Measurements from ENCODE around the gene DCAF17.
"Not testable (repeated sequence)": the region's sequence is repeated elsewhere in the genome, so short reads cannot be mapped to it uniquely, and the experiment has no call there.

Gene DCAF17

DNA sequence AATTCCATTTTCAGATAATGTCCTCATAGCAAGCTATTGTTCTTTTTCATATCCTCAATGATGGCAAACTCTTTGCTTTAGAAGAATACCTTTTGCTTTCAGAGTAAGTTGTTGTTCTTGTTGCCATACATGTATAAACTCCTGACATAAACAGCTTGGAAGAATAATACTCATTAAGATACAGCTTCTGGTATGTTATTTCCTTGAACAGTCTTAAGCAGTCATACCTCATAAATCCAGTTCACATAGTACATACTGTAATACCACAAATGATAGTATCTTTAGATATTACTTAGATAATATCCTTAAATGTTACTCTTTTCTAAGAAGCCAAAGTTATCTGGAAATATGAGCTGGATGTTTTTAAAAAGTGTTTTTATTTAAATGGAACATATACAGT is 23.4 kb upstream of the DCAF17 start:
- no peak for DNase-seq (ENCODE audit: low spot score)

DNA sequence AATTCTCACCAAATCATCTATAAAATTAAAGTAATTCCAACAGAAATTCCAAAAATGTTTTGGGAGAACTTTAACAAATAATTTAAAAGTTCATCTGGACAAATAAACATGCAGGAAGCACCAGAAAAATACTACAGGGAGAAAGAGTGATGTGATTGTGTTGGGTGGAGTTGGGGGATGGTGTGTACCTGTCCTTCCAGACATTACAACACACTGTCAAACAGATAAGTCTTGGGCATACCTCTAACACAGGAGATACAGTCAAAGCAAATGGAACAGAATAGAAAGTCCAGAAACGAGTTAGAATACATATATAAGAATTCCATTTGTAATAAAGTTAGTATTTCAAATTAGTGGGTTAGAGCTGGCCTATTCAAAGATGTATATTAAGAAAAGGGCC is 22.8 kb upstream of the DCAF17 start:
- DNase-seq (ENCODE audit: low spot score), result no peak

DNA sequence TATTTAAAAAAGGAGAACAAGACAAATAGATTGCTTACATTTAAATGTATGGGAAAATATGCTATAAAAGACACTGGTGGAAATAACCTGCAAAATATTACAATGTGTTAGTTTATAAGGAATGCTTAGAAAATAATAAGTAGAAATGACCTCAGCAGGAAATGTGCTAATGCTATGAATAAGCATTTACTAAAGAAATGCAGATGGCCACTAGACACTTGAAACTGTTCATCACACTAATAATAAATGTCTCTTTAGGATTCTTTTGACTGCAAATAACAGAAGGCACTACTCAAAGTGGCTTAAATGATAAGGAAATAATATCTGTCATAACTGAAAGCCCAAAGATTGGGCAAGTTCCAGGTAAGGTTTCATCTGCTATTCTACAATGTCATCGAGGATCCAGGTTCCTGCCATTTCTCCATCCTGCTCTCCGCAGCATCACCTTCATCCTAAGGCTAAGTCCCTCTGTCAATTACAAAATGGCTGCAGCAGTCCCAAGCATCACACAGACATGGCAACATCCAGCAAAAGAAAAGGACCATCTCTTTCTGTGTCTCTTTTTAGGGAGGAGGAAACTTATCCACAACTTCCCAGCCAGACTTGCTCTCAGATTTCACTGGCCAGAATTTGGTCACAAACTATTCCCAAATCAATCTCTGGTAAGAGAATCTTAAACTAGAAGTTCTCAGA is 22.1 kb upstream of the DCAF17 start:
- DNase-seq (ENCODE audit: low spot score), result no peak

DNA sequence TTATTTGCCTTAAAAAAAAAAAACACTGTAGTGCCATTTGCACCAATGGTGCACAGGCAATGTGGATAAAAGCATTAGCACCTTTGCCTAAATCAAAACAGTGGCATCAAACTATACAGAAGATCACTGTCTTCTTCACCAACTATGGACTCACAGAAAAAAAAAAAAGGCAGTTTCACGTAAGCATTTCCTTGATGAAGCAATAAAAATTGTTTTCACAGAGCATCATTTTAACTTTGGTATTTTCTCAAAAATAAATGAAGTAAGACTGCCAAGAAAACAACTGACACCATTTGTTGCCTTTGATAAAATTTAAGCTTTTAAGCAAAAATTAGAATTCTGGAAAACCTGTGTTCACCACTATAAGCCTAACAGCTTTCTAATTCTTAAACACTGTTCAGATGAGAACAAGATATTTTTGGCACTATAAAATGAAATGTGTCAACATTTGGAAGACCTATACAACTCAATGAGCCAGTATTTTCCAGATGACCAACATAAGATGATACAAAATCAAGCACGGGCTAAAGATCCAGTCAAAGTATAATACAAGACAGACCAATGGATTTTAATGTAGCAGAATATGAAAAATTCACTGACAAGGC is 21.4 kb upstream of the DCAF17 start:
- DNase-seq (ENCODE audit: low spot score), result no peak

DNA sequence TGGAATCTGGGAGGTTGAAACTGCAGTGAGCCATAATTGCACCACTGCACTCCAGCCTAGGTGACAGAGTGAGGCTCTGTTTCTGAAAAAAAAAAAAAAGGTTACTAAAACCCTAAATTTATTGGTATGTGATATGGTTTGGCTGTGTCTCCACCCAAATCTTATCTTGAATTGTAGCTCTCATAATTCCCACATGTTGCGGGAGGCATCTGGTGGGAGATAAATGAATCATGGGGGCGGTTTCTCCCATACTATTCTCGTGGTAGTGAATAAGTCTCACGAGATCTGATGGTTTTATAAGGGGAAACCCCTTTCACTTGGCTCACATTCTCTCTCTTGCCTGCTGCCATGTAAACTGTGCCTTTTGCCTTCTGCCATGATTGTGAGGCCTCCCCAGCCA is 19.4 kb upstream of the DCAF17 start:
- not testable (repeated sequence) for DNase-seq (ENCODE audit: low spot score)

DNA sequence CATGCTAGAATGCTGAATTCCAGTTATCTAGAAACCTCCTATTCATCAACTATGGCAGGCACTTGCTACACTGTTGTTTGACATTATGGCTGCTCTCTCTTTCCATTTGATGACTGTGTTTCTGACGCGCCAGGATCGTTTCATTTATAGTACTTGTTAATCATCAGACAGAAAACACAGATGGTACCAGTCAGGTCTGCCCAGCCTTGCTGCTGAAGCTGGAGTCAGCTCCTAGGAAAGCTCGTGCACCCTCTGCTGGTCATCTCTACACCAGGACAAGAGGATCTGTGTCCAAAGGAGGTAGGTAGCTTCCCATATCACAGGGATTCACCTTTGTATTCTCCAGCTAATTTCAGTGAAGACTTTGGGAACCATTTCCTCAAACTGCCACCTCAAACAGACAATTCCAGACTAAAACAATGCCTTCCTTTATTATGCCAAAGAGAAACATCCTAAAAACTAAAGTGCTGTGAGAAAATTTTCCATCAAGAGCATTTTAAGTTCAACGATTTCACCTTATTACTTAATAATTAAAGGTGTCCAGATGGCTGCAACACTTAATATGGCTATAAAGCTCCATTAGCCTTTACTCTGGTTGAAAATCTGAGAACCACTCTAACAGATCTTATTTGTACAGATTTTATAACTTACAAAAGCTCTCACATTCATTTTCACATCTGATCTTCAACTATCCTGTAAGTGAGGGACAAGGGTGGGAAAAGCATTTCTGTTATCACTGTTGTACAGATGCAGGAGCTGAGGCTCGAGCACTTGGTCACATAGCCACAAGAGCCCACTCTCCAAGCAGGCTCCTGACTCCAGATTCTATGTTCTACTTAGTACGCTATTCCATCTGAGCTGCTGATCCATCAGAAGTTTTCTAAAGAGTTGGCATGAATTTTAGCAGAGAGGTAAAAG is 17.8 kb upstream of the DCAF17 start:
- DNase-seq (ENCODE audit: low spot score), result peak; percentile 97

DNA sequence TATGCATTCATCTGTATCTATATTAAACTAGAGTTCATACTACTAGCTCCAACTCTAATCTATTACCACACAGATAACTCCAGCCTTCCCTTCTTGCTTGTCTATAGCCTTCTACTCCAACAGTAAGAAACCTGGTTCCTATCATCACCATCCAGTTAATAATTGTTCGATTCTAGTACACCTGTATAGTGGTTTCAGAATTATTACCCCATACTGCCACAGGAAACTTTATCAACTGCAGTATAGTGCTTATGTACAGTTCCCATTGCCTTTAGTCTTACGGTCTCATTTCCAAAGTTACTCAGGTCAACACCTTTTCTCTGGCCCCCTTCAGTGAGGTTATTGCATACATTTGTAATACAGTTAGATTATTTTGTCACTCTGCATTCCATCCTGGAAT is 14.7 kb upstream of the DCAF17 start:
- no peak for DNase-seq (ENCODE audit: low spot score)

DNA sequence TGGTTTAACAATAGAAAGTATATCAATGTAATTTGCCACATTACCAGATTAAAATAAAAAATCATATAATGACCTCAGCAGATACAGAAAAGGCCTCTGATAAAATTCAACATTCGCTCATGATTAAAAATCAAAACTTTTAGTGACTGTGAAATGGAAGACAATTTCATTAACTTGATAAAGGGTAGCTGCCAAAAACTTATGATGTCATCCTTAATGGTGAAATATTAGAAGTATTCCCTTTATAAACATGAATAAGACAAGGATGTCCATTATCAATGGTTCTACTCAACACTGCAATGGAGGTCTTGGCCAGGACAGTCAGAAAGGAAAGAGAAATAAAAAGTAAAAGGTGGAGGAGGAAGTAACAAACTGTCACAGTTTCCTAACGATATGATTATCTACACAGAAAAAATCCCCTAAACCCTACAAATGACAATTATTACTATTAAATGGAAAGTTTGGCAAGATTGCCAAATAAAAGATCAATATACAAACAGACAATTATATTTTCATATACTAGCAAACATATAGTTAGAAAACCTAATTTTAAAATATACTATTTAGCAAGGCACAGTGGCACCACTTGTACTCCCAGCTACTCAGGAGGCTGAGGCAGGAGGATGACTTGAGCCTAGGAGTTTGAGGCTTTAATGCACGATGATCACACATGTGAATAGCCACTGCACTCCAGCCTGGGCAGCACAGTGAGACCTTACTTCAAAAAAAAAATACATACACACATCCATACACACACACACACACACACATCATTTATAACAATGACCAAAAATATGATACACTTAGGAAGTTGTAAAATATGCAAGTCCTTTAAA is 13.1 kb upstream of the DCAF17 start:
- DNase-seq (ENCODE audit: low spot score), result no peak

DNA sequence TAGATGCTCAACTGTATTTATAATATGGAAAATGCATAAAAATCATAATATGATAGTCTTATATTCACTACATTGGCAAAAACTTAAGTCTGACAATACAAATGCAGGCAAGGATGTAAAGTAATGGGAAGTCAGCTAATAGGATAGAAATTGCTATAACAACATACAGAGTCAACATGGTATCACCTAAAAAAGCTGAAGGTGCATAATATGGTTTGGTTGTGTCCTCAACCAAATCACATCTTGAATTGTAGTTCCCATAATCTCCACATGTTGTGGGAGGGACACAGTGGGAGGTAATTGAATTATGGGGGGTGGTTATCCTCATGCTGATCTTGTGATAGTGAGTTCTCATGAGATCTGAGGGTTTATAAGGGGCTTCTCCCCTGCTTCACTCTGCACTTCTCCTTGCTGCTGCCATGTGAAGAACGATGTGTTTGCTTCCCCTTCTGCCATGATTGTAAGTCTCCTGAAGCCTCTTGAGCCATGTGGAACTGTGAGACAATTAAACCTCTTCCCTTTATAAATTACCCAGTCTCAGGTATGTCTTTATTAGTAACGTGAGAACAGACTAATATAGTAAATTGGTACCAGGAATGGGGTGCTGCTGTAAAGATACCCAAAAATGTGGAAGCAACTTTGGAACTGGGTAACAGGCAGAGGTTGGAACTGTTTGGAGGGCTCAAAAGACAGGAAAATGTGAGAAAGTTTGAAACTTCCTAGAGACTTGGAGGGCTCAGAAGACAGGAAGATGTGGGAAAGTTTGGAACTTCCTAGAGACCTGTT is 11.1 kb upstream of the DCAF17 start:
- DNase-seq (ENCODE audit: low spot score), result not testable (repeated sequence)

DNA sequence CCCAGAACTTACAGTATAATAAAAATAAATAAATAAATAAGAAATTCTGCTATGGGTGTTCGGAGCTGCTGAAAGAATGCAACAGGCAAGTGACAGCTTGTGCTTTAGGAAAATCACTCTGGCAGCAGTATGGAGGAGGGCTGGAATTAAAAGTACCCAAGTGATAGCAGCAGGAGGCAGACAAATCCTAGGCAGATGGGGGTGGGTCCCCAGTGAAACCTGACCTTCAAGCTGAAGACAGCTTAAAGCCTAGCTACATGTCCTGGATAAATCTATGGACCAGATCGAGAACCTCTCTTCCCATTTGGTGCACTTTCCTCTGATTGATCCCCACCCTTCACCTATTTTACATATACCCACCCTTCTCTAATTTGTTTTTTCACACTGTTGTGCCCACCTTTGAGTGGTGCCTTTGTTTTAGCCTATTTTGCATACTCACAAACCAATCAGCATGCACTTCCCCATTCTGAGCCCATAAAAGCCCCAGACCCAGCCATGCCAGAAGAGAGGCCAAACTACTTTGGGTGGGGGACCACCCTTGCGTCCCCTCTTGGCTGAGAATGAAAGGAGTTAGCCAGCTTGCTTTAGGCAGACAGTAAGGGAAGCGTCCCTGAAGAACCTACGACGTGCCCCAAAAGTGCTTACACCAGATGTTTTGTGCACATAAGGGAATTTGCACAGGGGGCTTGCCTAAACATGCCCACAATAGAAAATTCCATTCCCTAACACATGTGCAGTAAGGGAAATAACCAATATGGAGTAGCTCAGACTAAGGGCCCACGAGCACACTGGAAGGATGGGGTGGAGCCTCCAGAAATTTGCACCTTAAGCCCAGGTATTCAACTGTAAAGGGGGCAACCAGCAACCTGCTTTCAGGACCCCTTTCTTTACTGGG is 3.3 kb upstream of the DCAF17 start:
- no peak for DNase-seq (ENCODE audit: low spot score)

DNA sequence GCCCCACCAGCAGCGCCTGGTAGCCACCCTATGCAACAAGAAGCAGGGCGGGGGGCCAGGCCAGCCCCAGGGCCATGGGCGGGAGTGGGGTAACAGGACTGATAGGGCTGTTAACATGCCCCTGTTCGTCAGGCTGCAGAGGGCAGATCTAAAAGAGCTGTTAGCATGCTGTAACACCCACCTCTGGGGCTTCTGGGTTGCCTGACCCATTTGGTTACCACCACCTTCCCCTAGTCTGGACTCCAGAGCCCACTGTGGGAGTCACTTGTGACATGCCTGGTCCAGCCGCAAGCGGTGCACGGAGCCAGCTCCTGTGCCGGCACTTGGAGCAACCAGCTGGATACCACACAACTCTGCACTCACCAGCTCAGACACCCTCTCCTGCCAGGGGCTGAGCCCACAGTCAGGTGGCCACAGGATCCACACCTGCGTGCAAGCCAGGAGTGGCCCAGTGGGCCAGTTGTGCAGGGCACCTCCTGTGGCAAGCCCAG is 2.3 kb upstream of the DCAF17 start:
- no peak for DNase-seq (ENCODE audit: low spot score)

DNA sequence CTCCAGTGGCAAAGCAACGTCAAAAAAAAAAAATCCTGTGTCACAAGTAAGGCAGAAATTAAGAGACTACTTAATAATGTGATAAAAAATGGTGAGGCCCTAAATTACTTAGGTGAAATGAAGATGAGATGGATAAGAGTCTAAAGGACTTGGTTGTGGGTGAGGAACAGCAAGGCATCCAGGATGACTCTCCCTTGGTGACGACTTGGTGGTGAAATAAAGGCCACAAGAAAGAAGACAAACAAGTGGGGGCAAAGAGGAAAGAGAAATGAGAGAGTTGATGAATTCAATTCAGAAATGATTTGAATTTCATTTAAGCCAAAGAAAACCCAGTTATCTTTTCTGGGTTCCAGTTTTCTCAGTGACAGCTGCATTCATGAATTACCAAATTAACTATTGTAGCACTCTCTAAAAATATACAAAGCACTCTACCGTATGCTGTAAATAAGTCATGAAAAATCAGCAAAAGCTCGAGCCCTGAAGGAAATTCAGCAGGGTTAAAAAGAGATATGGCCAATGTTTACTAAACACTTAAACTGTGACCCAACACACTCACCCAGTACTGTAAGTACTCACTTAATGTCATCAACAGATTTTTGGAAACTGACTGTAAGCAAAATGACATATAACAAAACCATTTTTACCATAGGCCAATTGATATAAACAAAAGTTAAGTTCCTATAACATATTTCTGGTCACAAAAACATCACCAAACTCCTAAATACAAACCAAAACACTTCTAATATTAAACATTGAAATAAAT is 1.6 kb upstream of the DCAF17 start:
- no peak for DNase-seq (ENCODE audit: low spot score)

DNA sequence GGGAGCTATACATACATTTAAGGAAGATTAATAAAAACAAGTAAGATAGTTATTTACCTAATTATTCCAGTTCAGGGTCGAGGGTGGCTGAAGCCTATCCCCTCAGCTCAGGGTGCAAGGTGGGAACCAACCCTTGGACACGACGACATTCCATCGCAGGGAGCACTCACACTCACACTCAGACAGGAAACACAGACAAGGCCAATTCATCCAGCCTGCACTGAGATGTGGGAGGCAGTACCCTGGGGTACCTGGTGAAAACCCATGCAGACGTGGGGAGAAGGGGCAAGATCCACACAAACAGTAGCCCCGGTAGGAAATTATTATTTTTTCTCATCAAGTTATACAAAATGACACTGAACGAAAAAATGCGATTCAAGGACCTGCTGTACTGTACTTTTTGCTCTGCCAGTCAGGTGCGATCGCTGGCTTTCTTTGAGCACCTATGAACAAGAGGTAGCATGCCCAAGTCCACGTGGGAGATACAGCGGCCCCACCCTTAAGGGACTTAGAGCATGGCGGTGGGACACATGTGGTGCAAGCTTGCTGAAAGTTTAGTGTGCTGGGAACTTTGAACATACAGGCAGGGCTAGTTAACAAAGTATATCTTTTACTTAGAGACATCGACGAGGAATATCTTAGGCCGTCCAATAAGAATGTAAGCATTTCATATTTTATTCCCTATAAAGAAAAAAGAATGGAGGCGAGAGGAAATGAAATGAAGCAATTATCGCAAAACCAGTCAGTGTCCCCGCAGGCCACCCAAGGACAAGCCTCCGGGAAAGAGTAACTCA is 860 bp upstream of the DCAF17 start:
- DNase-seq (ENCODE audit: low spot score), result peak; percentile 51

DNA sequence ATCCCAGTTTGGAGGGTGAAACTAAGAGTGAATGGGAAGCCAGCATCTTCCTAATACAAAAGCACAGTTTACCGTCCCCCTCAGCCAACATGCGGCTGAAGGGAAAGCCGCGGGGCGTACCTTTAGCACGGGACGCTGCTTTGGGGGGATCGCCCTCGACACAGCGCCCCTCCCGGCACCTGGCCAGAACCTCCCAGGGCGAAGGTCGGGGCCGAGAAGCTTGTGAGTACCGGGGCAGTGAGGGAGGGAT is 338 bp upstream of the DCAF17 start, which contains the start of gene METTL8:
Gene METTL8 (minus strand): TSS at position 228 of the 250 bp plus-strand sequence. CDS start 41,805 bp downstream, outside the sequence.
- no peak for DNase-seq (ENCODE audit: low spot score)

DNA sequence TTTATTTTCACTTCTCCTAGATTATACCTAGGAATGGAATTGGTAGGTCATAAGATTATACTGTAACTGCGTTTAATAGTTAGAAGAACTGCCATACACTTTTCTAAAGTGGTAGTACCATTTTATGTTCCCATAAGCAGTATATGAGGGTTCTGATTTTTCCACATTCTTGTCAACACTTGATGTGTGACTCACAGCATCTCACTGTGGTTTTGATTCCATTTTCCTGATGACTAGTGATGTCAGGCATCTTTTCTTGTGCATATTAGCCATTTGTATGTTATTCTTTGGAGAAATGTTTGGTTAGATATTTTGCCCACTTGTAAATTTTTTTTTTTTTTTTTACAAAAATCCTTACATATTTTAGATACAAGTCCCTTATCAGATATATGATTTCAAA is 2.3 kb downstream of the DCAF17 start:
- no peak for DNase-seq (ENCODE audit: low spot score)

DNA sequence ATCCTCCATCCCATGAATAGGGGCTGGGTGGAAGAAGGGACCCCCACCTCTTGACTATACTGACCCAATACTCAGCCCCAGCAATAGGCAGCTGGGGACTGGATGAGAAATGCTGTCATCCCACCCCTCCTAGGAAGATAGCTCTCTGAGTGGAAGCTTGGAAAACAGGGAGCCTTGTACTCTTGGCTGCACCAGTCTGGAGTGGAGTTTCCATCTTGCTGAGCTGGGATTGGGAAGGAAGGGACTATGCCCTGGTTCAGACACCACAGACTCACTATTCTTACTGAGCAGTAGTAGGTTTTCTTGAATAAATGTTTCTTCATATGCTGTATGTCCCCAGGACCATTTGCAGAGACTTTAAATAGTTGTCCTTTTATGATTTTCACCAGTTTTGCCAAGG is 7.4 kb downstream of the DCAF17 start:
- no peak for DNase-seq (ENCODE audit: low spot score)

DNA sequence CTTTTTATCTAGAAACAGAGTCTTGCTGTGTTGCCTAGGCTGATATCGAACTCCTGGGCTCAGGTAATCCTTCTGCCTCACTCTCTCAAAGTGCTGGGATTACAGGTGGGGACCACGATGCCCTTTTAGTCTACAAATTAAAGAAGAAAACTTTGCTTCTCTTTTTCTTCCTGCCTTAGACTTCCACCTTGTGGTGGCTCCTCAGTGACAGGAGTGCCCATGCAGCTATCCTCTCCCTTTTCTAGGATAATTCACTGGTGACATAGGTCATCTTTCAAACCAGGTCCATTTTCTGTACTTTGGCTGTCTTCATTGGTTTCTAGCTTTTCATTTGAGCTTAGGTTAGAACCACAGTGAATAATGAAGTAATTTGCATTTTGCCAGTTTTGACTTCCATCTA is 13.6 kb downstream of the DCAF17 start:
- DNase-seq (ENCODE audit: low spot score), result no peak

DNA sequence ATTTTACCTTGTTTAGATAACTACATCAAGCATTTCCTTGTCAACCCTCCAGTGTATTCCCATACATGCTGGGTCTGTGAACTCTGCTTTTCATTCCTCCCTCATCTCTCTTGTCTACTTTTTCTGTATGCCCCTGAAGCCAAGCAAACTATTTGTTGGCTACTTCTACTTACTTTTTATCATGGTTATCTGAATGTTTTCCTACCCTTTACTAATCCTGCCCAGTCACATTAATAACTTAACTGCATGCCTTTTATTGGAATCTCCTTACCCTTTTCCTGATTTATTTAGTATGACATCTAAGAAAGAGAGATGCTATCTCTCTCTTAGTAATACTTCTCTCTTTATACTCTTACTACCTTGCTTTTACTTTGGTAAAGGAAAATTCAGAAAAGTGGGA is 17.0 kb downstream of the DCAF17 start:
- no peak for DNase-seq (ENCODE audit: low spot score)

DNA sequence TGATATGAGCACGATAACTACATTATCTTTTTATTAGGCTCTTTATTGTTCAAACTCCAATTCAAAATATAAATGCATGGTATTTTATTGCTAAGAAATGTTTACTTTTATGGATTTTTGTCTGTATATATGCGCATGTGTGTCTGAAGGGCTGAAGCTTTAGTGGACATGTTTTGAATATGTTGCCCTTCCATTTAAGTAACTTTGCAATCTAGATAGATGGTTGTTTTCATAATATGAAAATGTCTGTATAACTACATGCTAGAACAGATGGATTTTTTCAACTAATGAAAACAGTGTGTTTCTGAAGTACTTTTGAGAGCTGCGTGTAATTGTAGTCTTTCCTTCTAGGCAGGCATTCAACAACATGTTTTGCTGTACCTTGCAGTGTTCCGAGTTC is 18.7 kb downstream of the DCAF17 start:
- no peak for DNase-seq (ENCODE audit: low spot score)
